Activated CD4-positive, alpha-beta T cell treated with anti-CD3 and anti-CD28 coated beads, Interleukin-2, amount 10 ng/mL, durations not matched to agents 7 days and 5 days (primary cell): ENCODE data around the gene IL22RA1. TPM values are rescaled to one million over a fixed set of nuclear protein-coding genes. Genes with fewer than 3 reads are reported as not detected.

Source experiments
- CTCF ChIA-PET: fragments of 350-600 bp; sonication (Branson Sonifier 250); formaldehyde crosslinking; loops from one replicate; lab custom pipeline; 2021; ENCODE audit warnings: antibody characterized with exemption; lab: Charles Lee
- POLR2A ChIA-PET: fragments of 350-600 bp; sonication (Branson Sonifier 250); formaldehyde crosslinking; loops from one replicate; lab custom pipeline; 2021; ENCODE audit warnings: antibody characterized with exemption; lab: Charles Lee
- DNase-seq: peaks from one replicate; pipeline ENCODE4 v3.0.0-alpha.2; 2020
- H3K27ac Mint-ChIP-seq: one replicate; pipeline ENCODE4 v1.8.0; 2021; ENCODE audit warnings: mild to moderate bottlenecking, moderate library complexity, mixed read lengths
- H3K27me3 Mint-ChIP-seq: one replicate; pipeline ENCODE4 v1.8.0; 2021; ENCODE audit warnings: mixed read lengths
- H3K36me3 Mint-ChIP-seq: one replicate; pipeline ENCODE4 v1.8.0; 2021; ENCODE audit warnings: low read depth, mixed read lengths
- H3K4me1 Mint-ChIP-seq: one replicate; pipeline ENCODE4 v1.8.0; 2021; ENCODE audit warnings: mixed read lengths
- H3K4me3 Mint-ChIP-seq: one replicate; pipeline ENCODE4 v1.8.0; 2021; ENCODE audit warnings: mild to moderate bottlenecking, moderate library complexity, mixed read lengths
- H3K9me3 Mint-ChIP-seq: one replicate; pipeline ENCODE4 v1.8.0; 2021; ENCODE audit warnings: mixed read lengths
- total RNA-seq, 2 experiments: library from RNA; stranded (reverse); gene quantifications; one replicate each; pipeline ENCODE4 v1.2.3, GENCODE V29; 2021

Gene IL22RA1
- total RNA-seq, 2 experiments from 2014 or later = not detected

GRCh38 chr1:24096009-24096738 lies 46.8 kb downstream of the IL22RA1 start:
- Mint-ChIP-seq H3K27ac (no peak overlapping the region), H3K4me3 (no peak overlapping the region), H3K36me3 (no peaks in the 10 kb centered on the region), H3K9me3 (no peaks in the 10 kb centered on the region), H3K27me3 (no peaks in the 10 kb centered on the region), H3K4me1 (no peaks in the 10 kb centered on the region)
- ChIA-PET POLR2A (no interaction called here), CTCF (interaction anchor here (0.6 kb wide), 1 partner anchor 193 kb away, joined by 4 read pairs; no protein-coding TSS in a partner anchor)
- DNase-seq = no peak

GRCh38 chr1:24095140-24095859 lies 47.6 kb downstream of the IL22RA1 start:
- Mint-ChIP-seq H3K4me1 (no peaks in the 10 kb centered on the region), H3K27me3 (no peaks in the 10 kb centered on the region), H3K27ac (no peak overlapping the region), H3K9me3 (no peaks in the 10 kb centered on the region), H3K4me3 (no peak overlapping the region), H3K36me3 (no peaks in the 10 kb centered on the region)
- no peak for DNase-seq
- CTCF ChIA-PET = no interaction called here
- POLR2A ChIA-PET = no interaction called here

GRCh38 chr1:24094554-24094953 lies 48.4 kb downstream of the IL22RA1 start:
- ChIA-PET POLR2A (no interaction called here), CTCF (no interaction called here)
- no peaks in the 10 kb centered on the region for H3K36me3 Mint-ChIP-seq
- H3K27me3 Mint-ChIP-seq = no peaks in the 10 kb centered on the region
- no peak overlapping the region for H3K27ac Mint-ChIP-seq
- H3K4me1 Mint-ChIP-seq = no peaks in the 10 kb centered on the region
- no peak for DNase-seq
- H3K9me3 Mint-ChIP-seq = no peaks in the 10 kb centered on the region
- H3K4me3 Mint-ChIP-seq = no peak overlapping the region

- H3K9me3 Mint-ChIP-seq = no peaks in the 10 kb centered on the region
- no peak for DNase-seq
- H3K4me1 Mint-ChIP-seq = no peaks in the 10 kb centered on the region
- no peaks in the 10 kb centered on the region for H3K36me3 Mint-ChIP-seq
- ChIA-PET POLR2A (no interaction called here), CTCF (interaction anchor here (1.2 kb wide), 1 partner anchor 23 kb away, joined by 4 read pairs; no protein-coding TSS in a partner anchor)
- H3K27ac Mint-ChIP-seq = no peak overlapping the region
- H3K4me3 Mint-ChIP-seq = no peak overlapping the region
- no peaks in the 10 kb centered on the region for H3K27me3 Mint-ChIP-seq
Observed at GRCh38 chr1:24093732-24094131, 49.2 kb downstream of the IL22RA1 start.

GRCh38 chr1:24092979-24093378 lies 50.0 kb downstream of the IL22RA1 start:
- Mint-ChIP-seq H3K27ac (no peak overlapping the region), H3K36me3 (no peaks in the 10 kb centered on the region), H3K4me1 (no peaks in the 10 kb centered on the region), H3K27me3 (no peaks in the 10 kb centered on the region), H3K9me3 (no peaks in the 10 kb centered on the region), H3K4me3 (no peak overlapping the region)
- CTCF ChIA-PET = interaction anchor here (1.2 kb wide), 1 partner anchor 22 kb away, joined by 4 read pairs; no protein-coding TSS in a partner anchor
- POLR2A ChIA-PET = no interaction called here
- DNase-seq = no peak

GRCh38 chr1:24091971-24092482 lies 50.9 kb downstream of the IL22RA1 start:
- no peaks in the 10 kb centered on the region for H3K9me3 Mint-ChIP-seq
- H3K4me3 Mint-ChIP-seq = no peak overlapping the region
- H3K4me1 Mint-ChIP-seq = no peaks in the 10 kb centered on the region
- no peaks in the 10 kb centered on the region for H3K36me3 Mint-ChIP-seq
- H3K27me3 Mint-ChIP-seq = no peaks in the 10 kb centered on the region
- DNase-seq = no peak
- H3K27ac Mint-ChIP-seq = no peak overlapping the region
- CTCF ChIA-PET = no interaction called here
- POLR2A ChIA-PET = no interaction called here

- CTCF ChIA-PET = no interaction called here
- Mint-ChIP-seq H3K9me3 (no peaks in the 10 kb centered on the region), H3K27ac (no peak overlapping the region)
Observed at GRCh38 chr1:24090736-24091135, 52.2 kb downstream of the IL22RA1 start.

GRCh38 chr1:24089743-24090555 lies 53.0 kb downstream of the IL22RA1 start:
- DNase-seq = no peak
- no peak overlapping the region for H3K27ac Mint-ChIP-seq
- POLR2A ChIA-PET = no interaction called here
- CTCF ChIA-PET = no interaction called here
- no peaks in the 10 kb centered on the region for H3K4me1 Mint-ChIP-seq
- H3K9me3 Mint-ChIP-seq = no peaks in the 10 kb centered on the region
- peaks cover 6% of the 10 kb centered on the region for H3K27me3 Mint-ChIP-seq
- no peaks in the 10 kb centered on the region for H3K36me3 Mint-ChIP-seq
- no peak overlapping the region for H3K4me3 Mint-ChIP-seq

More at GRCh38 chr1:24090736-24091135, 52.2 kb downstream of the IL22RA1 start:
- POLR2A ChIA-PET = no interaction called here
- Mint-ChIP-seq H3K4me1 (no peaks in the 10 kb centered on the region), H3K36me3 (no peaks in the 10 kb centered on the region), H3K4me3 (no peak overlapping the region), H3K27me3 (no peaks in the 10 kb centered on the region)
- DNase-seq = no peak

- Mint-ChIP-seq H3K27me3 (peaks cover 6% of the 10 kb centered on the region), H3K27ac (no peak overlapping the region), H3K36me3 (no peaks in the 10 kb centered on the region), H3K4me1 (no peaks in the 10 kb centered on the region), H3K9me3 (no peaks in the 10 kb centered on the region), H3K4me3 (no peak overlapping the region)
- POLR2A ChIA-PET = no interaction called here
- no peak for DNase-seq
- CTCF ChIA-PET = no interaction called here
Observed at GRCh38 chr1:24089027-24089742, 53.8 kb downstream of the IL22RA1 start.

- Mint-ChIP-seq H3K4me1 (no peaks in the 10 kb centered on the region), H3K36me3 (no peaks in the 10 kb centered on the region), H3K27ac (no peak overlapping the region), H3K27me3 (peaks cover 6% of the 10 kb centered on the region), H3K9me3 (no peaks in the 10 kb centered on the region), H3K4me3 (no peak overlapping the region)
- CTCF ChIA-PET = no interaction called here
- no peak for DNase-seq
- POLR2A ChIA-PET = no interaction called here
Observed at GRCh38 chr1:24086466-24086865, 56.5 kb downstream of the IL22RA1 start.

- H3K27me3 Mint-ChIP-seq = peaks cover 6% of the 10 kb centered on the region
- H3K4me1 Mint-ChIP-seq = no peaks in the 10 kb centered on the region
- CTCF ChIA-PET = no interaction called here
- no peaks in the 10 kb centered on the region for H3K36me3 Mint-ChIP-seq
- POLR2A ChIA-PET = no interaction called here
- H3K9me3 Mint-ChIP-seq = no peaks in the 10 kb centered on the region
- no peak for DNase-seq
- H3K27ac Mint-ChIP-seq = no peak overlapping the region
- no peak overlapping the region for H3K4me3 Mint-ChIP-seq
Observed at GRCh38 chr1:24085546-24085945, 57.4 kb downstream of the IL22RA1 start.

- ChIA-PET CTCF (no interaction called here), POLR2A (no interaction called here)
- Mint-ChIP-seq H3K27me3 (peaks cover 6% of the 10 kb centered on the region), H3K27ac (no peak overlapping the region), H3K4me1 (no peaks in the 10 kb centered on the region), H3K9me3 (no peaks in the 10 kb centered on the region), H3K4me3 (no peak overlapping the region), H3K36me3 (no peaks in the 10 kb centered on the region)
- DNase-seq = no peak
Observed at GRCh38 chr1:24085007-24085406, 57.9 kb downstream of the IL22RA1 start.
